ENCODE results near the gene FSD1L.

FSD1L gene

DNA sequence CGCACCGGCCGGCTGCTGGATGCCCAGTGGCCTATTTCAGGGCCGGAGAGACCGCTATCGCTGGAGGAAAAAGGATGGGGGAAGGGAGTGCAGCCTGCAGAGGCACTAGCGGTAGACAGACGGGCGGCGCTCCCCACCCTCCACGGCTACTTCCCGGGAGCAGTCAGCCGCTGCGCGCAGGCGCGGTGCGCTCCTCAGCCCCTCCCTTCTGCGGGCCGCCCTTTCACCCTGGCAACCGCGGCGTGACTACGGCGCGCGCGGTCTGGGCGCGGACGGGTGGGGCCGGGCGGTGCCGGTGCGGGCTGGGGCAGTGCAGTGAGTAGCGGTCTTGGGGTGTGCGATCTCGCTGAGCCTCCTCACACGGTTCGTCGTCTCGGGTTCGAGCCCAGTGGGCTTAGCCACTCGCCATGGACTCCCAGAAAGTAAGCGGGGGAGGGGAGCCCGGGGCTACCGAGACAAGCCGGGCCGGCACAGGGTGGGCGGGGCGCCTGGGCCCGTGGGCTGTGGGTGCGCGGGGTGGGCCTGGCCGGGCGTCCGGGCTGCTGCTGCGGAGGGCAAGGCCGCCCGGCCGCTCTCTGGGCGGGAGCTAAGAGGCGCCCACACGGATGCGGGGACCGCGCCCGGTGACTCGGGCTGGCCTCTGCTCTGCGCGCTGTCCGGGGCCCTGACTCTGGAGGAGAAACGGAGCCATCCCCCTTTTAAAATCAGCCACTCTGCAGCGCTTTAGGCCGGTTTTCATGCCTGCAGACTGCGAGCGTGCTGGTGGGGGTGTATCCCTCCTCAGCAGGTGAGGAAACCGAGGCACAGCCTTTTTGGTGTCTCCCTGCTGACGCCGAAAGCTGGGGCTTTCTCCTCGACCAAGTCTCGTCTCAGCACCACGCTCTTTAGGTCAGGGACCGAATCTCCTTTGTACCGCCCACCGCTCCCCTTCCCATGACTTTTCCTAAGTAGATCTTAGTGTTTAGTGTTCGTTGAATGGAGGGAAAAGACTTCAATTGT lies at the start of gene FSD1L:
FSD1L (plus strand) TSS at position 221 of the 999 bp plus-strand sequence; CDS start at position 408, 187 bp downstream.
- DNase-seq = peak; percentile 89 to 92

DNA sequence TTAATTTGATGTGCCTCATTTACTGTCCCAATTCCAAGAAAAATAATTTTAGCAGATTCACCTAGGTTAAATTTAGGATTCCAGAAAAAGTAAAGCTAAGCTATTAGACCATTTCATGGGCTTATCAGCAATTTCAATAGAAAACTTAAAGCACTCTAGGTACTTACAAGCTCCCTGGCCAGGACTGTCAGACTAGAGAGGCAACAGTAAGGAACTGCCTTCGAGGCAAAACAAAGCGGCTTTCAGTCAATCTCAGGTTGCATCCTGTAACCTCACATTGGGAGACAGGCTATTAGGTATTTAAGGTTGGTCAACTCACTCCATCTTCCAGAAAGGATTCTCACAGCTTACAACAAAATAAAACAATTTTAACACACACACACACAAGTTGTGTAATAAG lies 48.7 kb upstream of the FSD1L start:
- no peak for DNase-seq

DNA sequence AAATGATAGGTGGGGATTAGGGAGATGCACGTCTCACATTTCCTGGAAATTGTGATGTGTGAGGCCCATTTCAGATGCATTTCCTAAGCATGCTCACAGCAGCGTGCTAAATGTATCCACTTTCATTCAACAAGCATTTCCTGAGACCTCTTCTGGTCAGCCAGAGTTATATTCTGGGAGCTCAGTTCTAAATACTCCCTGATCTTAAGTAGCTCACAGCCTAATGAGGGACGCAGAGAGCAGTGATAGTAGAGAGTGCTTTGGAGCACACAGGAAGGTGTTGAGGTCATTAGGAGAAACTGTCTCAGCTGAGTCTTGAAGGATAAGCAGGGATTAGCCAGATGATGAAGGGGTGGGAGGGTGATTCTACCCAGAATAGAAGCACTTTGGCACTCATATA lies 46.2 kb upstream of the FSD1L start:
- DNase-seq = no peak

DNA sequence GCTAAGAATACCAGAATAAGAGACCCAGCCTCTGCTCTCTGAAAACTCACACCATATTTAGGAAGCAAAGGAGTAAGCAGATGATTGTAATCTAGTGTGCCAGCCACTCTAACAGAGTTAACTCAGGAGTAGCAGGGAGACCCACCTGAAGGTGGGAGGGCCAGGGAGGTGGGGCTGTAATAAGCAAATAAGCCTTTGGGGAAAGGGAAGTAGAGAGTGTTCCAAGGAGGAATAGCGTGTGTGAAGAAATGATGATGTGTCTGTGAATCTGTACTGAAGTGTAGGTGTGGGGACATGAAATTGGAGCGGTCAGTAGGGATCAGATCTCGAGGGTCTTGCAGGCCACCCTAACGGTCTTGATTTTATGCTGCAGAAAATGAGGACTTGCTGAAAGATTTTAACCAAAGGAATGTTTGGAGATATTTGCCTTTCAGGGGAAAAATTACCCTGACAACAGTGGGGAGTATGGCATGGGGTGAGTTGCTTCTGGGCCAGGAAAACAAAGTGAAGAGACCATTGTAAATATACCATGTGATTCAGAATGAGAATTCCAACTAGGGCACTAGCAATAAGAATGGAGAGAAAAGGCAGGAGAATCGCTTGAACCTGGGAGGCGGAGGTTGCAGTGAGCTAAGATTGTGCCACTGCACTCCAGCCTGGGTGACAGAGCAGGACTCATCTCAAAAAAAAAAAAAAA lies 44.1 kb upstream of the FSD1L start:
- no peak for DNase-seq

DNA sequence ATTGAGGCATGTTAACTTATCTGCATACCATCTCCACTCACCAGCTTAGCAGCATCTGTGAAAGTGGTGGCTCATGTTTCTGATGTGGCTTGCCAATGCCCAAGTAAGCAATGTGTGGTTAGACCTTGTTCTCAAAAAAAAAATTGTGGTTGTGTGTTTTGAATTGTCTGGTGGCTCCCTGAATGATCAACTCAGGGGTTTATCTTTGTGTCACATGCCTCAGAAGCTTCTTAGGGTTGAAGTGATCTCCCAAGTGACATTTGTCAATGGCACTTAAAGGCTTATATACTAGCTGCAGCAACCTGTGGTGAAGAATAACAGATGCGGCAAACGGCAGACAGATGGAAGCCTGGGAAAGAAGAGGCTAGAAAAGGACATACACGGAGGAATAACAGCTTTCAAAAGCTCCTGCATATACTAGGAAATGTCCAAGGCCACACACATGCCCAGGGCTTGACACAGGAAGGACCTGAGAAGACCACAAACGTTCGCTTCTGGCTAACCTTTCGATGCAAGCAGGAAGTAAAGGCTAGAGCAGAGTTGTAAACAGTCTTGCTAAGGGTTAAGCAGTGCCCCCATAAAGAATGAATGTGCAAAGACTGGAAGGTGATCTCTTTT lies 42.2 kb upstream of the FSD1L start:
- DNase-seq = peak; percentile 45 to 54

DNA sequence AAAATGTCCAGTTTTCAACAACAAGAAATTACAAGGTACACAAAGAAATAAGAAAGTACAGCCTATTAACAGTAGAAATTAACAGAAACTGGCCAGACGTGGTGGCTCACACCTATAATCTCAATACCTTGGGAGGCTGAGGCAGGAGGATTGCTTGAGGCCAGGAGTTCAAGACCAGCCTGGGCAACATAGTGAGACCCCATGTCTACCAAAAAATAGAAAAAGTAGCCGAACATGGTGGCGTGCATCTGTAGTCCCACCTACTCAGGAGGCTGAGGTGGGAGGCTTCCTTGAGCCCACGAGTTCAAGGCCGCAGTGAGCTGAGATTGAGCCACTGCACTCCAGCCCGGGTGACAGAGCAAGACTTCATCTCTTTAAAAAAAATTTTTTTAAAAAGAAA lies 41.5 kb upstream of the FSD1L start:
- DNase-seq = no peak

DNA sequence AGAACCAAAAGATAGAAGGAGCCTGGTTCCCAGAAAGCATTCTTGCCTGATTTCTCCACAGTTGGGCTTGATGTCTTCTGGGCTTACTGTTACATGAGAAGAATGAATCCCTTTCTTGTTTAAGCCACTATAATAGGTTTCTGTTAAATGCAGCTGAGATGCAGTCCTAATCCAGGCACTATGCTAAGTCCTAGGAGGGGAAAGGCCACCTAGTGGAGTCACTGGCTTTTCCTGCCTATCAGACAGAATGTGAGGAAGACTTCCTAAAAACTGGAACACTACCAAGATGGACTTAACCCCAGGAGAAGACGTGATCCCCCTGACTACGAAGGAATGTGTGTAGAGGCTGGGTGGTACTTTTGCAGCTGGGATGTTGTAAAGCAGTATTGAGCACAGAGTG lies 34.3 kb upstream of the FSD1L start:
- peak in 1 of 2 experiments; percentile 10 for DNase-seq

DNA sequence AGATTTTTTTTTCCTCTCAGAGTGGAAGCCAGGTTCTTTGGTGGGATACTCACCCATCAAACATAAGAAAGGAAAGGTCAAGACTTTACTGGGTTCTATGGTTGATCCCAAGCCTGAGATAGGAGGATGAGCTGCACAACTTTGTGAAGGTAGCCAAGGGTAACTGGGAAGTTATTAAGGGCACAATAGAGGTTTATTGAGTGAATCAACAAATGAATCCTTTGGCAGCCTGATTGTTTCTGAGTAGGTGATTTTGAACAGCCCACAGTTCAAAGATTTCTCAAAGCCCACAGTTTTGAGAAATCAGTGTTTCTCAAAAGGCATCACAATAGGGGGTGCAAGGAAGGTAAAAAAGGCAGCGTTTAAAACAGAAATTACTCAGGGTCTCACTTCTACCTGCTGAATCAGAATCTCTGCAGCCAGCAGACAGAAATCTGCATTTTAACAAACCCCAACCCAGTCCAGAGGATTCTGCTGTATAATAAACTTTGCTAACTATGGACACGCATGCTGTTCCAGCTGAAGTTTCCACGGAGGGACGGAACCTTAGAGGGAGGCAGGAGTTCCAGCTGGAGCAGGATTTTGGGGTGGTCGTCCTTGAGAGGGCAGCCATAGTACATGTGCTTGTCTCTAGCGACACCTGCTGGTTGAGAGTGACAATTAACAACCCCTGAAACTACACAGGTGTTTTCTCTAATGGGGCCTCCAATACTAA lies 32.7 kb upstream of the FSD1L start:
- peak; percentile 23 to 51 for DNase-seq

DNA sequence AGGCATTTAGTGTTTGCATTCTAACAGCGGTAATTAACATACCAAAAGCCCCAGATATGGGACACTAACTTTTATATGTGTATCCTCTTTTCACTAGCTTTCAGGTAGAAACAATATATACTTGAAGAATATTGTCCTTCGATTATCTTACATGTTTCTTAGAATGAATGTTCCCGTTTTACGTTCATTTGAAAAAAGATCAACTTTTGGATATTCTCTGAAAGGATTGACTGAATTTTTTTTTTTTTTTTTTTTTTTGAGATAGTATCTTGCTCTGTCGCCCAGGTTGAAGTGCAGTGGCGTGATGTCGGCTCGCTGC lies 32.2 kb upstream of the FSD1L start:
- no peak for DNase-seq

DNA sequence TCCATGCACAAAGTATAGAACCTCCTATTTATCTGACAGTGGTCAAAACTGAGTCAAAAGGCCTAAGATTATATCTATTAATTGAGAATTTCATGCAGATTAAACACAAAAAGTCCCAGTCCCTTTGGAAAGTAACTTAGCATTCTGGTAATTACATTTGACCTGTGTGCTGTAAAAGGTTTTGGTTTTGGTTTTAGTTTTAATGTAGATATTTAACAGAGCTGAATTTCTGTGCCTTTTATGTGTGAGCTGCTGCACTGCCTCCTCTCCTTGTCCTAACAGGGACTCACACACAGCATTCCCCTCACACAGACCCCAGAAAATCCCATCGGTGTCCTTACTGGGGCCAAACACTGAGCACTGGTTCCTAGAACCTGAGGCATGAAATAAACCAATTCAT lies 31.0 kb upstream of the FSD1L start:
- DNase-seq = no peak

DNA sequence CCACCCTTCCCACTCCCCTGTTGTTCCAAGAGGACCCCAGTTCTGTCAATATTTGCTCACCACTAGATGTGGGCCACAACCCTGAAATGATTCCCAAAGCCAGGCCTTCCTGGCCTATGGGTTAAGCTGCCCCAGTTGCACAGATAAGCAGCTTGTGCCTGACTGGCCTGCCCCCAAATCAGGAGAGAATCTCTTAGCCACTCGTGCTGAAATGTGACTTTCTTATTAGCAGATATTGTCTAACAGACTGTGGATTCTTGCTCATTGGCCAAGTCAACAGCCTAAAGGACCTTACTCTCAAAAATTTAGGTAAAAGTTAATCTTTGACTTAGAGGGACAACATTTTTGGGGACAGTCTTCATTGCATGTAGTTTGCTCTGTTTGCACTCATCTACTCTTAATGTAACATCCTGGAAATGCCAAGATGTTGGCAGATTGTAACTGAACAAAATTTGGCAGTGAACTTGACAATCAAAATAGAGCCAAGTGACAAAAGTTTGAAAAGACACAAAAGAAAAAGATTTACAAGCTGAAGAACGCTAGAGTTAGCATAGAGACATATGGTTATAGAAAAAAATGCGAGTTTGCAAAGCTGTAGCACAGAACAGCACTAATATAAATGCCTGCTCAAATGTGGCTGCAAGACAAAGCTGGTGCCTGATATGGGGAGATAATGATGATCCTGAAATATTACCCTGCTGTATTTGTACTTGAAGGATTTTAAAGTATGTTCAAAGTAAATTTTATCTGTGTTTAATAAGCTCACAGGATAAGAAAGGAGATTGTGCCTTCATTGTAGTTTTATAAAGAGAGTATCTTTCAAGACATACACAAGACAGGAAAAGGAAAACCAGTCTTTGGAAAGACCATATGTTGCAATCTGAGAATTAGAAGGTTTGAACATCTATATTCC lies 29.0 kb upstream of the FSD1L start:
- peak in 1 of 2 experiments; percentile 17 for DNase-seq

DNA sequence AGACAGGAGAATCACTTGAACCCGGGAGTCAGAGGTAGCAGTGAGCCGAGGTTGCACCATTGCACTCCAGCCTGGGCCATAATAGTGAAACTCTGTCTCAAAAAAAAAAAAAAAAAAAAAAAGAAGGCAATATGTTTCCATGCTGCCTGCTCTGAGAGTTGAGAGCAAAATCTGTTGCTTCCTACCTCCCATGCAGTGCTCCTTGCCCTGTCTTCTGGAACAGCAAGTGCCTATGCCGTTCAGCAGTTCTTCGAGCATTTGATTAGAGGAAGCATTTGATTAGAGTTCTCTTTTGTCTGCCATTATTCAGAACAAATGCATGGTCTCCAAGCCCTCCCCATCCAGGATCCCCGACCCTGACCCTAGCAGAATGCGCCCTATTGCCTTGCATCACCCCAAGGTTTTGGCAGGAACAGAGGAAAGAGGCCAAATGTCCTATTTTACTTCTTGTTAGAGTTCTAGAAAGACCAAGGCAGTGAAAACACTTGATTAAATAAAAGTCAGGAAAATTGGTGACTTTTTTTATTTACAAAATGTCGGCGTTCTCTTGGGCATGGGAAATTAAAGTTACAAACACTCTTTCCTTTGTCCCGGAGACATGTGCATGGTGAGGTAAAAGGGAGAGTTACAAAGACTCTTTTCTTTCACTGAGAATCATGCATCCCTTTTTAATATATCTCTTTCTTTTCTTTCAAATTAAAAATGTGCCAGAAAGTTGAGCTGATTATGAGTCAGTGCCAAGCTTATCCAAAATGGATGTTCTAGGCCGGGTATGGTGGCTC lies 27.8 kb upstream of the FSD1L start:
- no peak for DNase-seq

DNA sequence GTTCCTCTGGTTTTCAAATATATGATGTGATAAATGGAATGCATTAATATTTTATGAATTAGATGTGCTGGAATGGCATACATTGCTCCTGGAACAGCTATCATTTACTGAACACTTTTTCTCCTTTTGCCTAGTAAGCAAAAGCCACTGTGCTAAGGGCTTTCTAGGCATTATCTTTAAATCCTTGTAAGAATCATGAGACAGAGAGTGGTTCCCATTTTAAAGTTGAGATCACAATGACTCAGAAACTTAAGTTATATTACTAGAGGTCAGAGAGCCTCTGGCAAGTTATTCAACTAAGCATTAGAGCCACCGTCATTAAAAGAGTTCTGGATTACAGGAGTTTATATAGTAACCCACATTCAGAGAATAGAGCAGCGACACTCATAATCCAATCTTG lies 26.7 kb upstream of the FSD1L start:
- DNase-seq = no peak

DNA sequence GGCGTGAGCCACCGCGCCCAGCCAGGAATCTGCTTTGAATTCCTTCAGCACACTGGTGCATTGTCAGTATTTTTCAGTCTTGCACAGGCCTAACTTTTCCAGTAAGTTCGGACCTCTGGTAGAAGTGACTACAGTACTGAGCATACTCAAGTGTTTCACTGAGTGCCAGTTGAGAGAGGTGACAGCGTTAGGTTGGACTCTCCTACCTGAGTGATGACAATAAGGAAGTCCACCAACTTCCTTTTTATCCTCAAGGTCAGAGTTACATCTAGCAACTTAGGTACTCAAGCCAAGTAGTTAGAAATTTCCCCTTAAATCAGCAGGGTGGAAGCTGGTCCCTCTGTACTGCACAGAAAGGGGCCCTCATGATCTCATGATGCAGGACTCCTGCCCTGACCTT lies 26.0 kb upstream of the FSD1L start:
- peak in 1 of 2 experiments; percentile 2 for DNase-seq

DNA sequence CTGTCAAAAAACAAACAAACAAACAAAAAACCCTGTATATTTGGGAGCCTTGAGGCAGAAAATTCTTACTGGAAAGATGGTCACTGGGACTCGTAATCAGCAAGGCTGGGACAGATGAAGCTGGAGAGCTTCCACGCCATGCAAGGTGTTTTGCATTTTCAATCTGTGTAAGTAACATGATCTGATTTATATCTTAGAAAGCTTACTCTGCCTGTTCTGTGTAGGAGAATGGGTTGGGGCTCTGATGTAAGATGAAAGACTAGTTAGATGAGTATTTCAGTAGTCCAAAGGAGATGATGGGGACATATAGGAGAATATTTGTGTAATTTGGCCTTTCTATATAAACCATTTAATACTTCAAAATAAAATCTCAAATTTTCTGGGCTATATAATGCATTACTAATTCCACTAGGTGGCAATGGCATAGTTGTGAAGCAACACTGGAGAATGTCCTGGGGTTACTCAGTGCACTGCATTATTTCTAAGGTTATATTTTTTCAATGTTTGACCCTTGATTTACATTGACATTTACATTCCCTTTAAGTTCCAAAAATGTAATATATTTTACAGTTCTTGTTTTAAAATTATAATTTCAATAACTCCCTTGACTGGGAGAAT lies 21.9 kb upstream of the FSD1L start:
- DNase-seq = peak; percentile 40 to 57

DNA sequence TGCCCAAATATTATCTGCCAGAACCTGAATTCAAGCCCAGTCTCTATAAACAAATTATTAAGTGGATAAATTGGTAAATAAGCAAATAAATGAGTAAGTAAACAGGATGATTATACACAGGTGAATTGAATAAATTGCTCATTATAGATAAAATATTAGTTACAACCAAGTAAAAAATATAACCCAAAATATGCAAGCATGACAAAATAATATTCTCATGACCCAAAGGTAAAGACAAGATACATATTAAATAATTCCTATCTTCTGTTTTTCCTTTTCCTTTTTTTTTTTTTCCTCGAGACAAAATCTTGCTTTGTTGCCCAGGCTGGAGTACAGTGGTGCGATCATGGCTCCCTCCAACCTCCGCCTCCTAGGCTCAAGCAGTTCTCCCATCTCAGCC lies 21.2 kb upstream of the FSD1L start:
- DNase-seq = no peak

DNA sequence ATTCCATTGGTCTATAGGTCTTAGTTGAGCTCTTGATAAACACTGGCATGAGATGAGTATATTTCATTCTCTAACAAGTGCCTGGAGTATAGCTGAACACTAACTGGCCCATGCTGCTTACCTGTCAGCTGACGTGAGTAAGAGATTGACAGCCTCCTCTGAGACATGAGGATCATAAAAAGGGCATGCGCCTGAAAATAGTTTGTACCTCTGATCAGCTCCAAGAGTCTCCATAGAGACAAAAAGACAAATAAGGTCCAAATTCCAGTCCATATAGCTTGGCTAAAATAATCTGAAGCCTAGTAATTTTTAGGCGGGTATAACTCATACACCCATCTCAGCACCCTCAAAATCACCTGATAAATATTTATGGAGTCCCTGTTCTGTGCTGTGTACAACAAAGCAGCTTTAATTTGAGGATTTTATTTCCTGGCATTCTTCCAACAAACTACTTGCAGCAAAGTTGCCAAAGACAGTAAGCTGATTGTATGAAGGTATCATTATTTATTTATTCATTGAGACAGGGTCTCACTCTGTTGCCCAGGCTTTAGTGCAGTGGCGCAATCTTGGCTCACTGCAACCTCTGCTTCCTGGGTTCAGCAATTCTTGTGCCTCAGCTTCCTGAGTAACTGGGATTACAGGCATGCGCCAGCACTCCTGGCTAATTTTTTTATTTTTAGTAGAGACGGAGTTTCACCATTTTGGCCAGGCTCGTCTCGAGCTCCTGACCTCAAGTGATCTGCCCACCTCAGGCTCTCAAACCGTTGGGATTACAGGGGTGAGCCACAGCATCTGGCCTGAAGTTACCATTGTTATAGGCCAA lies 16.2 kb upstream of the FSD1L start:
- DNase-seq = no peak

DNA sequence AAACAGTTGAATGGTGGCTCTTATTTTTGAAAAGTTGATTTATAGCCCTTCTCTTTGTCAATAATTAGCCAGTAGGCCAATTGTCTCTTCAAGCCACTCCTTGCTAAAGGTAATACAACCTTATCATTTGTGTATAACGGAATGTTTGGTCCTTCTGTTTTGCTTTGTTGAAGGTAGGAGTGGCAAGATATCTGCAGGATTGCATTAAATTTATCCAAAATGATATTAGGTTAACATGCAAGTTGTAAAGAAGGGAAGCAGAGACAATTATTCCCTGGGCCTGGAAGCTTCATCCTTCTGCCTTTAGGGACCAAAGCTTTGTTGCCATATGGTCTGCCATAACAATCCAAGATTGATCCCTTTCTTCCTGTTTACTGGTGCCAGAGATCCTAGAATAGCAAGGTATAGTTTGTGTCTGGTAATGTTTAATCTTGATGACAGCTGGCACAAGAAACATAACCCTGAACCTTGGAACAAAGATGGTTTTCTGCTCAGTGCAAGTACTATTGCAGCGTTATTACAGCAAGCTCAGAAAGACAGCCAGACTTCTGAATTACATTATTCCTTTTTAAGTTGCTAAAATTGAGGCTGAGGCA lies 15.5 kb upstream of the FSD1L start:
- no peak for DNase-seq

DNA sequence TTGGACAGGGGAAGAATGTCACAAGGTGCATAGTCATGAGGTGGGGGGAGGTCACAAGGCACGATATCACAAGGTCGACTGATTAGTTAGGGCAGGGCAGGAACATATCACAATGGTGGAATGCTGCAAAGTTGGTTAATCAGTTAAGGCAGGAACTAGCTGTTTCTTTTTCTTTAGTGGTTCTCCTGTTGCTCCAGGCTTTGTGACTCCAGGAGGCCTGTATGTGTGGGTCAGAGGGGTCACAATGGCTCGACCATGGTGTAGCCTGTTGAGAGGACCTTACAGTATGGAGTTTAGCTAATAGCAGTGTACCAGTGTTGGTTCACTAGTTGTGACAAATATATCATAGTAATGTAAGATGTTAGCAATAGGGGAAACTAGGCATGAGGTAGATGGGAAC lies 12.4 kb upstream of the FSD1L start:
- no peak for DNase-seq
